ENCODE data around the gene RADIL.
"Not testable (repeated sequence)": the region's sequence is repeated elsewhere in the genome, so short reads cannot be mapped to it uniquely, and the experiment has no call there.

Gene RADIL

DNA sequence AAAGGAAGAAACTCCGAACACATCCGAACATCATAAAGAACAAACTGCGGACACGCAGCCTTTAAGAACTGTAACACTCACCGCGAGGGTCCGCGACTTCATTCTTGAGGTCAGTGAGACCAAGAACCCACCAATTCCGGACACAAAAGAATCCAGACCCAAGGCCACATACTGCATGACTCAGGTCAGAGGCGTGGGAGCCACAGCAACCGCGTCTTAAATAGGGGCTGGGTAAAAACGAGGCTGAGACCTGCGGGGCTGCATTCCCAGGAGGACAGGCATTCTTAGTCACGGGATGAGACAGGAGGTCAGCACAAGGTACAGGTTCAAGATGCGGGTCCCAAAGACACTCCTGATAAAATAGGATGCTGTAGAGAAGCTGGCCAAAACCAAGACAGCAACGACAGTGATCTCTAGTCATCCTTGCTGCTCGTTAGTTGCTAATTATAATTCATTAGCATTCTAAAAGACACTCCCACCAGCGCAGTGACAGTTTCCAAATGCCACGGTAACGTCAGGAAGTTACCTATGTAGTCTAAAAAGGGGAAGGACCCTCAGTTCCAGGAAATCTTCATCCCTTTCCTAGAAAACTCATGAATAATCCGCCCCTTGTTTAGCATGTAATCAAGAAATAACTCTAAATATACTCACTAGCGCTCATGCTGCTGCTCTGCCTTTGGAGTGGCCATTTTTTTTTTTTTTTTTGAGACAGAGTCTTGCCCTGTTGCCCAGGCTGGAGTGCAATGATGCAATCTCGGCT is 88.7 kb downstream of the RADIL start:
- H3K27me3 ChIP-seq (ENCODE audit: control insufficient read depth, low read length): no peaks in the 10 kb centered on the region
- H3K4me3 ChIP-seq (ENCODE audit: low read length): no peak overlapping the region
- H3K36me3 ChIP-seq (ENCODE audit: control insufficient read depth, low read length): peaks cover 28% of the 10 kb centered on the region
- no peaks in the 10 kb centered on the region for H3K79me2 ChIP-seq (ENCODE audit: control insufficient read depth, low read length)
- no peaks in the 10 kb centered on the region for H3K4me1 ChIP-seq (ENCODE audit: control insufficient read depth, low read length)
- no peaks in the 10 kb centered on the region for H3F3A ChIP-seq (ENCODE audit: control insufficient read depth, insufficient read depth)
- H3K9me3 ChIP-seq (ENCODE audit: control insufficient read depth, insufficient read depth, low read length): no peaks in the 10 kb centered on the region
- no peak overlapping the region for H3K27ac ChIP-seq (ENCODE audit: low read depth, low read length)
- no peaks in the 10 kb centered on the region for H4K20me1 ChIP-seq (ENCODE audit: control insufficient read depth, insufficient read depth, low read depth, low read length)
- no peaks in the 10 kb centered on the region for H3K9me2 ChIP-seq (replicated peaks; ENCODE audit: control insufficient read depth, low read length)
- TF ChIP-seq, protein P1, sequence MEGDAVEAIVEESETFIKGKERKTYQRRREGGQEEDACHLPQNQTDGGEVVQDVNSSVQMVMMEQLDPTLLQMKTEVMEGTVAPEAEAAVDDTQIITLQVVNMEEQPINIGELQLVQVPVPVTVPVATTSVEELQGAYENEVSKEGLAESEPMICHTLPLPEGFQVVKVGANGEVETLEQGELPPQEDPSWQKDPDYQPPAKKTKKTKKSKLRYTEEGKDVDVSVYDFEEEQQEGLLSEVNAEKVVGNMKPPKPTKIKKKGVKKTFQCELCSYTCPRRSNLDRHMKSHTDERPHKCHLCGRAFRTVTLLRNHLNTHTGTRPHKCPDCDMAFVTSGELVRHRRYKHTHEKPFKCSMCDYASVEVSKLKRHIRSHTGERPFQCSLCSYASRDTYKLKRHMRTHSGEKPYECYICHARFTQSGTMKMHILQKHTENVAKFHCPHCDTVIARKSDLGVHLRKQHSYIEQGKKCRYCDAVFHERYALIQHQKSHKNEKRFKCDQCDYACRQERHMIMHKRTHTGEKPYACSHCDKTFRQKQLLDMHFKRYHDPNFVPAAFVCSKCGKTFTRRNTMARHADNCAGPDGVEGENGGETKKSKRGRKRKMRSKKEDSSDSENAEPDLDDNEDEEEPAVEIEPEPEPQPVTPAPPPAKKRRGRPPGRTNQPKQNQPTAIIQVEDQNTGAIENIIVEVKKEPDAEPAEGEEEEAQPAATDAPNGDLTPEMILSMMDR (IDR thresholded peaks at IDR 0.05; ENCODE audit: low read depth, low read length, poor library complexity, severe bottlenecking): no peak
- TF ChIP-seq EZH2phosphoT487 (IDR thresholded peaks at IDR 0.05; ENCODE audit: borderline replicate concordance, low read length): no peak
- no peak overlapping the region for H3K4me2 ChIP-seq (ENCODE audit: low read length)

DNA sequence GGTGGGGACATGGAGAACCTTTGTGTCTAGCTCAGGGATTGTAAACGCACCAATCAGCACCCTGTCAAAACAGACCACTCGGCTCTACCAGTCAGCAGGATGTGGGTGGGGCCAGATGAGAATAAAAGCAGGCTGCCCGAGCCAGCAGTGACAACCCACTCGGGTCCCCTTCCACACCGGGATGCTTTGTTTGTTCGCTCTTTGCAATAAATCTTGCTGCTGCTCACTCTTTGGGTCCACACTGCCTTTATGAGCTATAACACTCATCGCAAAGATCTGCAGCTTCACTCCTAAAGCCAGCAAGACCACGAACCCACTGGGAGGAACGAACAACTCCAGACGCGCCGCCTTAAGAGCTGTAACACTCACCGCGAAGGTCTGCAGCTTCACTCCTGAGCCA is 89.3 kb downstream of the RADIL start:
- H3K4me2 ChIP-seq (ENCODE audit: low read length); H3F3A ChIP-seq (ENCODE audit: control insufficient read depth, insufficient read depth); H4K20me1 ChIP-seq (ENCODE audit: control insufficient read depth, insufficient read depth, low read depth, low read length); H3K27me3 ChIP-seq (ENCODE audit: control insufficient read depth, low read length); H3K4me1 ChIP-seq (ENCODE audit: control insufficient read depth, low read length); H3K79me2 ChIP-seq (ENCODE audit: control insufficient read depth, low read length); H3K27ac ChIP-seq (ENCODE audit: low read depth, low read length); H3K9me2 ChIP-seq (replicated peaks; ENCODE audit: control insufficient read depth, low read length); H3K9me3 ChIP-seq (ENCODE audit: control insufficient read depth, insufficient read depth, low read length); H3K4me3 ChIP-seq (ENCODE audit: low read length): not testable (repeated sequence)
- peaks cover 34% of the 10 kb centered on the region for H3K36me3 ChIP-seq (ENCODE audit: control insufficient read depth, low read length)

DNA sequence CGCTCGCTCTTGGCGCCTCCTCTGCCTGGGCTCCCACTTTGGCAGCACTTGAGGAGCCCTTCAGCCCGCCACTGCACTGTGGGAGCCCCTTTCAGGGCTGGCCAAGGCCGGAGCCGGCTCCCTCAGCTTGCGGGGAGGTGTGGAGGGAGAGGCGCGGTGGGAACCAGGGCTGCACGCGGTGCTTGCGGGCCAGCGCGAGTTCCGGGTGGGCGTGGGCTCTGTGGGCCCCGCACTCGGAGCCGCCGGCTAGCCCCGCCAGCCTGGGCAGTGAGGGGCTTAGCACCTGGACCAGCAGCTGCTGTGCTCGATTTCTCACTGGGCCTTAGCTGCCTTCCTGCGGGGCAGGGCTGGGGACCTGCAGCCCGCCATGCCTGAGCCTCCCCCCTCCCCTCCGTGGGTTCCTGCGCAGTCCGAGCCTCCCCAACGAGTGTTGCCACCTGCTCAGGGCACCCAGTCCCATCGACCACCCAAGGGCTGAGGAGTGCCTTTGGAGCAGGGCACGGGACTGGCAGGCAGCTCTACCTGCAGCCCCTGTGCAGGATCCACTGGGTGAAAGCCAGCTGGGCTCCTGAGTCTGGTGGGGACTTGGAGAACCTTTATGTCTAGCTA is 90.0 kb downstream of the RADIL start:
- not testable (repeated sequence) for H4K20me1 ChIP-seq (ENCODE audit: control insufficient read depth, insufficient read depth, low read depth, low read length); H3K27me3 ChIP-seq (ENCODE audit: control insufficient read depth, low read length); H3K9me2 ChIP-seq (replicated peaks; ENCODE audit: control insufficient read depth, low read length); H3K4me2 ChIP-seq (ENCODE audit: low read length); H3F3A ChIP-seq (ENCODE audit: control insufficient read depth, insufficient read depth); H3K79me2 ChIP-seq (ENCODE audit: control insufficient read depth, low read length); H3K4me3 ChIP-seq (ENCODE audit: low read length); H3K4me1 ChIP-seq (ENCODE audit: control insufficient read depth, low read length); H3K9me3 ChIP-seq (ENCODE audit: control insufficient read depth, insufficient read depth, low read length); H3K27ac ChIP-seq (ENCODE audit: low read depth, low read length)
- peaks cover 39% of the 10 kb centered on the region for H3K36me3 ChIP-seq (ENCODE audit: control insufficient read depth, low read length)

- Histone ChIP-seq H3K4me1 (ENCODE audit: control insufficient read depth, low read length) (no peaks in the 10 kb centered on the region), H3K4me3 (ENCODE audit: low read length) (no peak overlapping the region), H3K79me2 (ENCODE audit: control insufficient read depth, low read length) (no peaks in the 10 kb centered on the region), H3K9me2 (replicated peaks; ENCODE audit: control insufficient read depth, low read length) (no peaks in the 10 kb centered on the region), H3K27me3 (ENCODE audit: control insufficient read depth, low read length) (no peaks in the 10 kb centered on the region), H3F3A (ENCODE audit: control insufficient read depth, insufficient read depth) (no peaks in the 10 kb centered on the region), H3K36me3 (ENCODE audit: control insufficient read depth, low read length) (peaks cover 47% of the 10 kb centered on the region), H3K9me3 (ENCODE audit: control insufficient read depth, insufficient read depth, low read length) (no peaks in the 10 kb centered on the region), H4K20me1 (ENCODE audit: control insufficient read depth, insufficient read depth, low read depth, low read length) (no peaks in the 10 kb centered on the region), H3K27ac (ENCODE audit: low read depth, low read length) (no peak overlapping the region), H3K4me2 (ENCODE audit: low read length) (no peak overlapping the region)
- TF ChIP-seq, protein P1 (IDR thresholded peaks at IDR 0.05; ENCODE audit: low read depth, low read length, poor library complexity, severe bottlenecking): no peak
- TF ChIP-seq EZH2phosphoT487 (IDR thresholded peaks at IDR 0.05; ENCODE audit: borderline replicate concordance, low read length): no peak
These were observed 90.9 kb downstream of the RADIL start for GRCh38 chr7:4792537-4793126.
